Prostate gland (tissue), 2 donors: ENCODE measurements around the gene ACSM2A. TPM values are rescaled to one million over a fixed set of nuclear protein-coding genes. Genes with fewer than 3 reads are reported as not detected.
"Not testable (repeated sequence)": the region's sequence is repeated elsewhere in the genome, so short reads cannot be mapped to it uniquely, and the experiment has no call there.

Experiments used
- DNase-seq: peaks from one replicate; pipeline ENCODE4 v3.0.0-alpha.2; 2019; ENCODE audit warnings: low spot score
- H3K27ac ChIP-seq, 2 donors: fragments of 200-600 bp; sonication (generic); 2 replicates each; pipeline ENCODE4 v1.5.1; 2017 to 2019
- H3K27me3 ChIP-seq: fragments of 200-600 bp; sonication (generic); replicated peaks from 2 replicates; pipeline ENCODE4 v1.5.1; 2019; ENCODE audit not compliant: insufficient read depth
- H3K36me3 ChIP-seq, 2 donors: fragments of 200-600 bp; sonication (generic); 1 replicate in 1 of 2; 2 replicates in 1 of 2; pipeline versions ENCODE4 v1.5.1 to v1.8.1; 2017 to 2019
- H3K4me1 ChIP-seq: fragments of 200-600 bp; sonication (generic); replicated peaks from 2 replicates; pipeline ENCODE4 v1.5.1; 2019
- H3K4me3 ChIP-seq, 2 donors: fragments of 200-600 bp; sonication (generic); 2 replicates each; pipeline ENCODE4 v1.5.1; 2017 to 2019
- H3K9me3 ChIP-seq: fragments of 200-600 bp; sonication (generic); 2 replicates; pipeline ENCODE4 v1.5.1; 2017
- CTCF ChIP-seq, 4 experiments: fragments of 200-600 bp in 2 of 4; fragments of 450-650 bp in 2 of 4; sonication (generic) in 2 of 4; IDR thresholded peaks; 1 replicate in 3 of 4; 2 replicates in 1 of 4; pipeline ENCODE4 v1.5.1; 2016 to 2019; ENCODE audit warnings: antibody characterized with exemption in 4 of 4, mild to moderate bottlenecking in 2 of 4, moderate library complexity in 2 of 4
- POLR2A ChIP-seq: fragments of 450-650 bp; IDR thresholded peaks from one replicate; pipeline ENCODE4 v1.6.1; 2016; ENCODE audit warnings: antibody characterized with exemption, mild to moderate bottlenecking
- POLR2AphosphoS5 ChIP-seq: sonication (generic); formaldehyde crosslinking; IDR thresholded peaks from one replicate; pipeline ENCODE4 v1.6.1; 2017; ENCODE audit warnings: antibody characterized with exemption
- WGBS: methylation state at CpG from one replicate; pipeline ENCODE4 v1.1.5; 2018; 5-methylcytosine and 5-hydroxymethylcytosine counted together
- intact Hi-C: fragments of 100-400 bp; cut with DNase I; formaldehyde crosslinking; loops from one replicate; pipeline ENCODE4 v1.14.2; 2022
- total RNA-seq, 2 donors: library from RNA; depleted of rRNA; stranded (reverse); fragments of >200 nt; gene quantifications; one replicate each; pipeline ENCODE4 v1.1.0, GENCODE V29; 2016

The ACSM2A gene
- total RNA-seq, 2 donors from 2014 or later: 0.17 TPM; not detected in 1

- H3K27me3 ChIP-seq: no peaks in the 10 kb centered on the region
- DNase-seq: no peak
- no peaks in the 10 kb centered on the region for H3K36me3 ChIP-seq
- 77% methylated on average over 11 of the region's 11 CpGs for WGBS
- no peak overlapping the region for H3K4me3 ChIP-seq
- no peaks in the 10 kb centered on the region for H3K4me1 ChIP-seq
- no peaks in the 10 kb centered on the region for H3K9me3 ChIP-seq
- TF ChIP-seq POLR2A: no peak
- TF ChIP-seq CTCF (IDR thresholded peaks at IDR 0.05): no peak
- no peak for TF ChIP-seq POLR2AphosphoS5
- H3K27ac ChIP-seq: no peak overlapping the region
- intact Hi-C loops: no loop called here
Observed at GRCh38 chr16:20430948-20431347, 20.4 kb upstream of the ACSM2A start.

GRCh38 chr16:20438950-20439349 is 12.4 kb upstream of the ACSM2A start:
- H3K4me3 ChIP-seq, H3K9me3 ChIP-seq, H3K36me3 ChIP-seq, intact Hi-C loops, H3K27me3 ChIP-seq, DNase-seq, H3K4me1 ChIP-seq: not testable (repeated sequence)
- 14% methylated on average over 1 of the region's 2 CpGs for WGBS
- peak overlapping the region; percentile 65 to 70 for H3K27ac ChIP-seq

- H3K27ac ChIP-seq: peak overlapping the region; percentile 65 to 70
- intact Hi-C loops: loop anchor here (10.0 kb wide), 1 partner anchor 145 kb away; no protein-coding TSS in a partner anchor
Observed at GRCh38 chr16:20439820-20440231, 11.5 kb upstream of the ACSM2A start.

GRCh38 chr16:20440731-20441130 is 10.6 kb upstream of the ACSM2A start:
- DNase-seq, H3K4me1 ChIP-seq, H3K4me3 ChIP-seq, H3K27me3 ChIP-seq, H3K9me3 ChIP-seq, H3K36me3 ChIP-seq: not testable (repeated sequence)
- peak overlapping the region; percentile 56 to 75 for H3K27ac ChIP-seq
- WGBS: 56% methylated on average over 1 of the region's 1 CpG
- intact Hi-C loops: loop anchor here (10.0 kb wide), 1 partner anchor 144 kb away; no protein-coding TSS in a partner anchor

More at GRCh38 chr16:20439820-20440231, 11.5 kb upstream of the ACSM2A start:
- H3K4me3 ChIP-seq, H3K36me3 ChIP-seq, H3K9me3 ChIP-seq, H3K27me3 ChIP-seq, H3K4me1 ChIP-seq: not testable (repeated sequence)
- WGBS: 7% methylated on average over 3 of the region's 3 CpGs
- peak; percentile 81 for DNase-seq

- Histone ChIP-seq H3K4me1 (no peaks in the 10 kb centered on the region), H3K27ac (peak overlapping the region in 1 of 2 donors; percentile 39), H3K36me3 (no peaks in the 10 kb centered on the region), H3K27me3 (no peaks in the 10 kb centered on the region), H3K9me3 (no peaks in the 10 kb centered on the region), H3K4me3 (no peak overlapping the region)
- intact Hi-C loops: loop anchor here (10.0 kb wide), 1 partner anchor 144 kb away; no protein-coding TSS in a partner anchor
- 62% methylated on average over 3 of the region's 3 CpGs for WGBS
- TF ChIP-seq CTCF (IDR thresholded peaks at IDR 0.05) (no peak), POLR2A (no peak), POLR2AphosphoS5 (no peak)
- no peak for DNase-seq
Observed at GRCh38 chr16:20441191-20441590, 10.1 kb upstream of the ACSM2A start.

GRCh38 chr16:20441859-20442258 is 9.5 kb upstream of the ACSM2A start:
- H3K27me3 ChIP-seq, DNase-seq, H3K4me3 ChIP-seq, H3K4me1 ChIP-seq, H3K9me3 ChIP-seq, H3K36me3 ChIP-seq, H3K27ac ChIP-seq: not testable (repeated sequence)
- 90% methylated on average over 2 of the region's 4 CpGs for WGBS
- intact Hi-C loops: loop anchor here (10.0 kb wide), 1 partner anchor 143 kb away; no protein-coding TSS in a partner anchor

GRCh38 chr16:20446652-20447393 is 4.5 kb upstream of the ACSM2A start:
- not testable (repeated sequence) for DNase-seq, H3K36me3 ChIP-seq

GRCh38 chr16:20453633-20454032 is 2.3 kb downstream of the ACSM2A start:
- intact Hi-C loops, H3K27me3 ChIP-seq, DNase-seq, H3K9me3 ChIP-seq, H3K36me3 ChIP-seq, H3K4me3 ChIP-seq, H3K4me1 ChIP-seq, H3K27ac ChIP-seq: not testable (repeated sequence)
- 100% methylated on average over 2 of the region's 5 CpGs for WGBS

More at GRCh38 chr16:20446652-20447393, 4.5 kb upstream of the ACSM2A start:
- intact Hi-C loops: loop anchor here (10.0 kb wide), 1 partner anchor 138 kb away; no protein-coding TSS in a partner anchor
- not testable (repeated sequence) for H3K27ac ChIP-seq, H3K9me3 ChIP-seq, H3K27me3 ChIP-seq, H3K4me3 ChIP-seq, H3K4me1 ChIP-seq
- no CpG with 5 or more reads among the region's 3 CpGs for WGBS

GRCh38 chr16:20459227-20459626 is 7.9 kb downstream of the ACSM2A start:
- H3K4me3 ChIP-seq, H3K27me3 ChIP-seq, H3K9me3 ChIP-seq, H3K4me1 ChIP-seq, H3K27ac ChIP-seq, H3K36me3 ChIP-seq, intact Hi-C loops, DNase-seq: not testable (repeated sequence)
- 90% methylated on average over 2 of the region's 2 CpGs for WGBS

- H3K36me3 ChIP-seq, H3K27me3 ChIP-seq, intact Hi-C loops, H3K4me1 ChIP-seq, DNase-seq, H3K9me3 ChIP-seq, H3K27ac ChIP-seq, H3K4me3 ChIP-seq: not testable (repeated sequence)
- 67% methylated on average over 1 of the region's 4 CpGs for WGBS
Observed at GRCh38 chr16:20460313-20460712, 9.0 kb downstream of the ACSM2A start.
